ENCODE data around the gene INPP5A. TPM values are rescaled to one million over a fixed set of nuclear protein-coding genes. Genes with fewer than 3 reads are reported as not detected.

Gene INPP5A
- total and polyA plus RNA-seq, 2 of the 13 experiments (the other 11 are each of a cell fraction or from before 2014, with no cell fraction given), result 17.5 to 37.9 TPM

- ChIA-PET POLR2A (no interaction called here), CTCF (ENCODE audit: low intra/inter-chr PET ratio, low total read pairs) (no interaction called here)
- H3K9ac ChIP-seq (ENCODE audit: insufficient read depth, low read depth, low read length), result no peak within 1 kb of the TSS
- no peak for ATAC-seq
- H3K4me1 ChIP-seq (ENCODE audit: insufficient read depth, low read length), result no peaks in the 10 kb centered on the region
- H4K20me1 ChIP-seq (ENCODE audit: insufficient read depth, low read length), result no peaks in the 10 kb centered on the region
- no peak within 1 kb of the TSS for H3K4me3 ChIP-seq (replicated peaks in 1 of 3; ENCODE audit: insufficient read depth in 1 of 3, low read depth in 2 of 3, low read length in 3 of 3)
- no peaks in the 10 kb centered on the region for H3K9me3 ChIP-seq (ENCODE audit: low read length)
- H2AFZ ChIP-seq (ENCODE audit: low read length), result no peak within 1 kb of the TSS
- FAIRE-seq, result no peak
- intact Hi-C loops (cut with micrococcal nuclease; ENCODE audit: unreplicated experiment) (no loop called here), in situ Hi-C loops (cut with HindIII; ENCODE audit: extremely low pct_ligation_motif_present, low pct_unique_long_range_greater_than_20kb) (no loop called here)
- TF ChIP-seq PHB2 (IDR thresholded peaks at IDR 0.05; ENCODE audit: partially characterized antibody) (no peak), MED13 (CRISPR knock-in tag; IDR thresholded peaks at IDR 0.05) (no peak), REST (IDR thresholded peaks at IDR 0.05; ENCODE audit: borderline replicate concordance in 1 of 2, low read depth in 1 of 2, low read length in 2 of 2) (no peak), KAT8 (CRISPR knock-in tag; IDR thresholded peaks at IDR 0.05) (no peak), ZNF30 (CRISPR knock-in tag; IDR thresholded peaks at IDR 0.05) (no peak), ZNF776 (CRISPR knock-in tag; IDR thresholded peaks at IDR 0.05) (no peak), NRL (CRISPR knock-in tag; IDR thresholded peaks at IDR 0.05; ENCODE audit: borderline replicate concordance) (no peak), ZMAT3 (CRISPR knock-in tag; conservative IDR thresholded peaks at IDR 0.05) (no peak), ZNF614 (CRISPR knock-in tag; IDR thresholded peaks at IDR 0.05; ENCODE audit: borderline replicate concordance) (no peak), MIER3 (CRISPR knock-in tag; IDR thresholded peaks at IDR 0.05; ENCODE audit: borderline replicate concordance) (no peak), ZNF205 (CRISPR knock-in tag; IDR thresholded peaks at IDR 0.05) (no peak), ZNF24 (IDR thresholded peaks at IDR 0.05) (no peak), ZFYVE20 (CRISPR knock-in tag; IDR thresholded peaks at IDR 0.05; ENCODE audit: borderline replicate concordance, low read depth) (no peak), MXD4 (CRISPR knock-in tag; IDR thresholded peaks at IDR 0.05) (no peak), SMAD1 (CRISPR knock-in tag; IDR thresholded peaks at IDR 0.05; ENCODE audit: borderline replicate concordance, low read depth) (no peak), ZNF83 (CRISPR knock-in tag; IDR thresholded peaks at IDR 0.05; ENCODE audit: borderline replicate concordance) (no peak), ZBTB26 (CRISPR knock-in tag; IDR thresholded peaks at IDR 0.05; ENCODE audit: borderline replicate concordance) (no peak)
- 93% methylated on average over 99 of the region's 119 CpGs for WGBS (ENCODE audit: low lambda C conversion rate)
- no TSS peak for BruUV-seq (replicated peaks)
- peaks cover 9 to 39% of the 10 kb centered on the region in 2 experiments; a peak in 4 of 5 replicates for H3K27me3 ChIP-seq (ENCODE audit: control insufficient read depth in 1 of 2, insufficient read depth in 2 of 2, low read length in 2 of 2)
- DNase-seq (ENCODE audit: low spot score), result no peak
- H3K27ac ChIP-seq (ENCODE audit: extremely low read length, insufficient read depth, low read length), result no peak within 1 kb of the TSS
- H3K79me2 ChIP-seq (ENCODE audit: insufficient read depth, low read length), result no peaks in the 10 kb centered on the region
- peaks cover 0 to 2% of the 10 kb centered on the region in 2 experiments; a peak in 2 of 5 replicates for H3K36me3 ChIP-seq (replicated peaks in 1 of 2; ENCODE audit: control insufficient read depth in 1 of 2, insufficient read depth in 2 of 2, low read length in 2 of 2)
- H3K4me2 ChIP-seq (ENCODE audit: low read depth, low read length), result no peak within 1 kb of the TSS
These were observed 248.3 kb downstream of the INPP5A start, which contains the start of gene NKX6-2 for GRCh38 chr10:132785723-132786475. Gene NKX6-2 (minus strand): TSS chr10:132786147. CDS start chr10:132785948, 199 bp downstream.

Measured in HepG2 (cell line).